Uterus (tissue), 2 donors: ENCODE results near the gene CIROP.

Experiments
- CTCF ChIP-seq, 4 experiments: fragments of 200-600 bp in 2 of 4; fragments of 450-650 bp in 2 of 4; sonication (generic) in 2 of 4; IDR thresholded peaks; one replicate each; pipeline ENCODE4 v1.5.1; 2016 to 2019; ENCODE audit warnings: antibody characterized with exemption in 4 of 4, mild to moderate bottlenecking in 2 of 4, moderate library complexity in 1 of 4
- POLR2A ChIP-seq, 2 donors: fragments of 450-650 bp; IDR thresholded peaks; one replicate each; pipeline ENCODE4 v1.6.1; 2016; ENCODE audit warnings: antibody characterized with exemption in 2 of 2, mild to moderate bottlenecking in 1 of 2, moderate library complexity in 1 of 2

DNA sequence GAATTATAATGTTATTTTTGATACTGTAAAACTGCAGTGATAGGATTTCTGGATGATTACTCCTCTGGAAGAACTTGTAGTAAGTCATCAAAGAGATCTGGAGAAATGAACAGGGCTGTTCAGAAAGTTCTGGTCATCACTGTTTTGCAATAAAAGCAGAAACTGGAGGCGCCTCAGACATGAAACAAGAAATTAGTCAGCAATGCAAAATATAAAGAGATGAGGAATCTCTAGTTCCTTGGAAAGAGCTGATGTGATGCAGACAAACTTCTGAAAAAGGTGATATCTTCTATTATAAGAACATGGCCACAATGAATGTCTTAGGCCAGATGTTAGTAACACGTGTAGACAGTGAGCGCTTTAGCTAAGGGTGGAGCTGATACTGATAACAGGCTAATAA lies 19.3 kb downstream of the CIROP start:
- no peak for TF ChIP-seq CTCF (IDR thresholded peaks at IDR 0.05)
- no peak for TF ChIP-seq POLR2A (IDR thresholded peaks at IDR 0.05)
